GM19238 (cell line): Measurements from ENCODE around the gene FKBP5.

ENCODE experiments used
- DNase-seq: peaks from one replicate; pipeline ENCODE4 v3.0.0; 2011; ENCODE audit warnings: low spot score; ENCODE audit not compliant: insufficient read length

The FKBP5 gene

GRCh38 chr6:35665573-35665972, 23.1 kb downstream of the FKBP5 start:
- DNase-seq: no peak

- no peak for DNase-seq
These were observed 23.8 kb downstream of the FKBP5 start for GRCh38 chr6:35664945-35665344.

GRCh38 chr6:35663447-35664235, 25.1 kb downstream of the FKBP5 start:
- no peak for DNase-seq

GRCh38 chr6:35662999-35663398, 25.7 kb downstream of the FKBP5 start:
- no peak for DNase-seq

DNA sequence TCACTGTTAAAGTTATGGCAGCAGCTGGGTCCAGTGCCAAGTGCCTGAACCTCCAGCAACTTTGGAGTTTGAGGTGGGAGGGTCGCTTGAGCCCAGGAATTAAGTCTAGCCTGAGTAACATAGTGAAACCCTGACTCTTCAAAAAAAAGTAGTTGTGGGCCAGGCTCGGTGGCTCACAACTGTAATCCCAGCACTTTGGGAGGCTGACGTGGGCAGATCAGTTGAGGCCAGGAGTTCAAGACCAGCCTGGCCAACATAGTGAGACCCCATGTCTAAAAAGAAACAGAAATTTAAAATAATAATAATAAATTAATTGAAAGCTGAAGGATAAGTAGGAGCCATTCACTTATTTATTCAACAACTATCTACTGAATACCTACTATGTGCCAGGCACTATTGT, 33.8 kb downstream of the FKBP5 start:
- no peak for DNase-seq

DNA sequence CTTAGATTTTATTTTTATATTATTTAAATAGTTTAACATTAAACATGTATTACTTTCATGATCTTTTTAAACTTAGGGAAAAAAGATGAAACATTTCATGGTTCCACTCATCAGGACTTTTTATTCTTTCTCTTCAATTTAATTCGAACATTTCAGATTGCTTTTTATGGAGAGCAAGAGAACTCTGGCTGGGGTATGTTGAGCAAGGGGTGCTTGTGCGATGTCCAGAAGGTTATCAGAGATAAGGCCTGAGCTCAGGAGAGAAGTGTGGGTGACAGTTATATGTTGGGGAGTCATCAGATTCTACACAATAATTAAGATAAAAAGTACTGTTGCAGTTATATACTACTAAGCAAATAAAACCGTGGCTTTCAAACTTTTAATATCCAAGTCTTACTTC, 37.5 kb downstream of the FKBP5 start:
- DNase-seq: no peak

GRCh38 chr6:35650015-35650414, 38.7 kb downstream of the FKBP5 start:
- DNase-seq: no peak

DNA sequence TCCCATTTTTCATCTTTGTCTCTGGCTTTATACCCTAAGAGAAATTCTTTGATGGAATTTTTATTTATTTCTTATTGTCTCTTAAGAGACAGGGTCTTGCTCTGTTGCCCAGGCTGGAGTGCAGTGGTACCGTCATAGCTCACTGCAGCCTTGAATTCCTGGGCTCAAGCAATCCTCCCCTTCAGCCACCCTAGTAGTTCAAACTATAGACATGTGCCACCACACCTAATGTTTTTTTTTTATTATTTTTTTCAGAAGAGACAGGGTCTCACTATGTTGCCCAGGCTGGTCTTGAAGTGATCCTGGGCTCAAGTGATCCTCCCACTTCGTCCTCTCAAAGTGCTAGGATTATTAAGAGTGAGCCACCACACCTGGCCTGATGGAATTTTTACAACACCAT, 40.5 kb downstream of the FKBP5 start:
- no peak for DNase-seq

GRCh38 chr6:35647400-35647799, 41.3 kb downstream of the FKBP5 start:
- no peak for DNase-seq

GRCh38 chr6:35643162-35643535, 45.6 kb downstream of the FKBP5 start:
- DNase-seq: no peak

DNA sequence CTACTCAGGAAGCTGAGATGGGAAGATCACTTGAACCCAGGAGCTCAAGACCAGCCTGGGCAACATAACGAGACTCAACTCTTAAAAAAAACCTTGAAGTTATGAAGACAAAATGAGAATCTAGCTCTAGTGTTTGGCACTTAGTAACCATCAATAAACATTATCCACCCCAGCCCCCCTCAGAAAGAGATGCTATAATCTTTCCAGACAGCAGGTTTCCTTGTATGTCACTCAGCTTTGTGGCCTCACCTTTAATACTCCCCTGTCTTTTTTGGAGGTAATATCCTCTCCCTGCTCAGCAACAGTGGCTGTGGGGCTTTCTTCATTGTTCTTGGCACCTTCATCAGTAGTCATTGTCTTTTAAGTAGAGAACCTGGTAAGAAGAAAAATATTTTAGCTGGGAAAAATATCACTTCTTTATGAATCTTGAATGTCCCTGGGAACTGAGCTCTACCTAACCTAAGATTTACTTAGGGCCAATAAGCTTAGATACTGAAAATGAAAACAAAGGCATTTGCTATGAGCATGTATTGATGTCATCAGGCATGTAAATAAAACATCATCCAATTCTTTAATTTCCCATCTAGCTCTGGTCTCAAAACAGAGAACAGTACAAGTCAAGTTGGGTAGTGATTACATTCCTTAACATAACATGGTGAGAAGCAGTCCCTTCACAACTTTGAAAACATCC, 46.1 kb downstream of the FKBP5 start:
- no peak for DNase-seq

GRCh38 chr6:35640017-35640664, 48.6 kb downstream of the FKBP5 start:
- DNase-seq: no peak

DNA sequence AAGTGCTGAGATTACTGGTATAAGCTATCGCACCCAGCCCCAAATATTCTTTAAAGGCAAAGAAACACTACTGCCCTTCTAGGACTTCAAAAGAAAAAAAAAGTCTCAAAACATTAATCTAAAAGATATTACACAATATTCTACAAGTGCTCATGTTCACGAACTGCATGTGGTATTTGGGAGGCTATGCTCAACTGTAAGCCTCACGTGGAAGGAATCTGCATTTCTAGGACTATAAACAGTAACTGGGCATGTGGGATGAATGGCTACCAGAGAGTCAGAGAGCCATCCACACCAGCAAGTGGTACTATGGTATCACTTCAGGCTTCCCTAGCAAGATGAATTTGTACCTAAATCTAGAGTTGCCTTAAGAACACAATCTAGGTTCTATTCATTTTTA, 50.0 kb downstream of the FKBP5 start:
- DNase-seq: no peak

DNA sequence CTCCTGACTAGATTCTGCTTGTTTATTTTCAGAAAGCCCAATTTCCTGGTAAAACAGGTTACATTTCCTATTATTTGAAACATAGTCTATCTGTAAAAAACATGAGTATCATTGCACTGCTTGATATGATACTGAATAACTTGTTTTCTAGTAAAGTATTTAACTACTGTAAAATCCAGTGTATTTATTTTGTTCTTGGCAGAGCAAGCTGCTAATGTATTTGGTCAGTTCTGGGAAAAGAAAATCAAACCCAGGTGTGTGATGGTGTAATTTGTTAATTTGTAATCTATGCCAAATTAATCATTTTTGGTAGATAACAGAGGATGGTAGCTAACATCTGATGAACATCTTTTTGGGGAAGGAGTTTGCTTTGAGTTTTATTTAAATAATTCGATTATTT, 50.8 kb downstream of the FKBP5 start:
- DNase-seq: no peak

GRCh38 chr6:35635601-35636597, 52.8 kb downstream of the FKBP5 start:
- no peak for DNase-seq

DNA sequence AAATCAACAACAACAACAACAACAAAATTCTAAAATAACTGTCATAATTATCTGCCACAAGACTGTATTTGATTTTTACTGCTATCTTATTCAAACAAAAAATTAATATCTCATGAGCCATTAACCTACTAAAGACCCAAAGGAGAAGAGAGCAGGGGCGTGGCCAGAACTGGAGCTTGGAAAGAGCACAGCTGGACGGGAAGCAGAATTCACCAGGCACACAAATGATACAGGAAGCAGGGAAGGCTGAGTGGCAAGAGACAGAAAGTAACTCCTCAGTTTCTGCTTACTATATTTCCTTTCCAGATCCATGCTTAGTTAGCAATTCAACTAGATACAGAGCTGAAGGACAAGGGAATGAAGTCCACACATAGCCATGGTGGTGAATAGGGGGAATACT, 54.4 kb downstream of the FKBP5 start:
- no peak for DNase-seq

- DNase-seq: no peak
These were observed 55.1 kb downstream of the FKBP5 start for GRCh38 chr6:35633579-35634089.

DNA sequence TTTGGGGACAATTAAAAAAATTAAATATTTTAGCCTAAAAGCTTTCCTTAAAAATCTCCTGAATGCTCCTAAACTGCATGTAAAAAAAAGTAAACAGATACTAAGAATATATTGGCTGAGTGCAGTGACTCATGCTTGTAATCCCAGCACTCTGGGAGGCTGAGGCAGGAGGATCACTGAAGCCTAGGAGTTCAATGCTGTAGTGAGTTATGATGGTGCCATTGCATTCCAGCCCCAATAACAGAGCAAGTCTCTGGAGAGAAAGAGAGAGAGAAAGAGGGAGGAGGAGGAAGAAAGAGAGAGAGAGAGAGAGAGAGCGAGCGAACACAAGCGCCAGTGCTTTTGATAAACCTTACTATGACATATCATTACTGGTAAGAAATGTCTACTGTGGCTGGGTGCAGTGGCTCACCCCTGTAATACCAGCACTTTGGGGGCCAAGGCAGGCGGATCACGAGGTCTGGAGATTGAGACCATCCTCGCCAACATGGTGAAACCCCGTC, 58.8 kb downstream of the FKBP5 start:
- DNase-seq: no peak

- DNase-seq: no peak
These were observed 62.3 kb downstream of the FKBP5 start for GRCh38 chr6:35626401-35626800.

GRCh38 chr6:35624341-35625070, 64.2 kb downstream of the FKBP5 start:
- DNase-seq: no peak
